OCI-LY1 (cell line): ENCODE measurements around the gene SFT2D2.

Experiments
- H2AFZ ChIP-seq: fragments of 200-600 bp; sonication (generic), shearing (Covaris generic); 2 replicates; pipeline ENCODE4 v1.6.0; 2014; ENCODE audit warnings: antibody characterized with exemption, mild to moderate bottlenecking, low read length
- H3F3A ChIP-seq: fragments of 200-600 bp; sonication (generic), shearing (Covaris generic); 2 replicates; pipeline ENCODE4 v1.6.0; 2014; ENCODE audit warnings: mild to moderate bottlenecking, antibody characterized with exemption, low read length, moderate library complexity; ENCODE audit not compliant: insufficient read depth
- H3K27ac ChIP-seq: fragments of 200-600 bp; sonication (generic); 2 replicates; pipeline ENCODE4 v1.5.1; 2014; ENCODE audit warnings: low read length, mixed run types, mild to moderate bottlenecking, low read depth; ENCODE audit not compliant: poor library complexity, severe bottlenecking
- H3K27me3 ChIP-seq: fragments of 200-600 bp; sonication (generic); 2 replicates; pipeline ENCODE4 v1.6.0; 2014; ENCODE audit warnings: antibody characterized with exemption, mild to moderate bottlenecking, low read length, moderate library complexity; ENCODE audit not compliant: insufficient read depth
- H3K36me3 ChIP-seq: fragments of 200-600 bp; sonication (generic); 2 replicates; pipeline ENCODE4 v1.6.1; 2014; ENCODE audit warnings: mild to moderate bottlenecking, antibody characterized with exemption, low read length, moderate library complexity, mixed read lengths; ENCODE audit not compliant: insufficient read depth
- H3K4me1 ChIP-seq: fragments of 200-600 bp; sonication (generic); 2 replicates; pipeline ENCODE4 v1.5.1; 2014; ENCODE audit warnings: mild to moderate bottlenecking, low read length, moderate library complexity; ENCODE audit not compliant: insufficient read depth, severe bottlenecking
- H3K4me2 ChIP-seq: fragments of 200-600 bp; sonication (generic), shearing (Covaris generic); 2 replicates; pipeline ENCODE4 v1.6.1; 2014; ENCODE audit warnings: low read length
- H3K4me3 ChIP-seq: fragments of 200-600 bp; sonication (generic); 2 replicates; pipeline ENCODE4 v1.5.1; 2014; ENCODE audit warnings: low read length, low read depth, mild to moderate bottlenecking, mixed read lengths; ENCODE audit not compliant: poor library complexity, severe bottlenecking
- H3K79me2 ChIP-seq: fragments of 200-600 bp; shearing (Covaris generic); 2 replicates; pipeline ENCODE4 v1.6.1; 2016; ENCODE audit warnings: mixed run types, low read length, mixed read lengths; ENCODE audit not compliant: insufficient read depth
- H3K9ac ChIP-seq: fragments of 200-600 bp; sonication (generic), shearing (Covaris generic); 2 replicates; pipeline ENCODE4 v1.6.1; 2014; ENCODE audit warnings: mild to moderate bottlenecking, low read length, mixed read lengths
- H3K9me2 ChIP-seq: fragments of 200-600 bp; sonication (generic), shearing (Covaris generic); 2 replicates; pipeline ENCODE4 v1.6.1; 2014; ENCODE audit warnings: low read depth, mild to moderate bottlenecking, low read length, mixed read lengths
- H3K9me3 ChIP-seq: fragments of 200-600 bp; shearing (Covaris generic); 2 replicates; pipeline ENCODE4 v1.6.1; 2014; ENCODE audit warnings: low read length, mixed read lengths
- H4K20me1 ChIP-seq: fragments of 200-600 bp; sonication (generic), shearing (Covaris generic); 2 replicates; pipeline ENCODE4 v1.6.0; 2016; ENCODE audit warnings: mild to moderate bottlenecking, low read length; ENCODE audit not compliant: insufficient read depth
- EZH2 ChIP-seq: fragments of 200-600 bp; sonication (generic), shearing (Covaris generic); IDR thresholded peaks from 2 replicates; pipeline ENCODE4 v1.8.0; 2017; ENCODE audit warnings: borderline replicate concordance, mixed run types, mild to moderate bottlenecking, antibody characterized with exemption, low read length, moderate library complexity, mixed read lengths
- TF ChIP-seq, protein P1 (sequence below): fragments of 200-600 bp; sonication (generic), shearing (Covaris generic); IDR thresholded peaks from 2 replicates; pipeline ENCODE4 v1.5.1; 2017; ENCODE audit warnings: mild to moderate bottlenecking, antibody characterized with exemption, low read length, moderate library complexity, mixed read lengths

Gene SFT2D2

GRCh38 chr1:168221275-168221674 lies 4.5 kb upstream of the SFT2D2 start:
- H4K20me1 ChIP-seq = no peaks in the 10 kb centered on the region
- H3K9me3 ChIP-seq = no peaks in the 10 kb centered on the region
- peaks cover 13% of the 10 kb centered on the region for H3K4me1 ChIP-seq
- no peak overlapping the region for H3K4me2 ChIP-seq
- H3K79me2 ChIP-seq = peaks cover 3% of the 10 kb centered on the region
- no peaks in the 10 kb centered on the region for H3F3A ChIP-seq
- H3K36me3 ChIP-seq = no peaks in the 10 kb centered on the region
- TF ChIP-seq, protein P1, sequence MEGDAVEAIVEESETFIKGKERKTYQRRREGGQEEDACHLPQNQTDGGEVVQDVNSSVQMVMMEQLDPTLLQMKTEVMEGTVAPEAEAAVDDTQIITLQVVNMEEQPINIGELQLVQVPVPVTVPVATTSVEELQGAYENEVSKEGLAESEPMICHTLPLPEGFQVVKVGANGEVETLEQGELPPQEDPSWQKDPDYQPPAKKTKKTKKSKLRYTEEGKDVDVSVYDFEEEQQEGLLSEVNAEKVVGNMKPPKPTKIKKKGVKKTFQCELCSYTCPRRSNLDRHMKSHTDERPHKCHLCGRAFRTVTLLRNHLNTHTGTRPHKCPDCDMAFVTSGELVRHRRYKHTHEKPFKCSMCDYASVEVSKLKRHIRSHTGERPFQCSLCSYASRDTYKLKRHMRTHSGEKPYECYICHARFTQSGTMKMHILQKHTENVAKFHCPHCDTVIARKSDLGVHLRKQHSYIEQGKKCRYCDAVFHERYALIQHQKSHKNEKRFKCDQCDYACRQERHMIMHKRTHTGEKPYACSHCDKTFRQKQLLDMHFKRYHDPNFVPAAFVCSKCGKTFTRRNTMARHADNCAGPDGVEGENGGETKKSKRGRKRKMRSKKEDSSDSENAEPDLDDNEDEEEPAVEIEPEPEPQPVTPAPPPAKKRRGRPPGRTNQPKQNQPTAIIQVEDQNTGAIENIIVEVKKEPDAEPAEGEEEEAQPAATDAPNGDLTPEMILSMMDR = no peak
- TF ChIP-seq EZH2 = no peak
- no peak overlapping the region for H3K9ac ChIP-seq
- no peaks in the 10 kb centered on the region; the same call in 1 of the 2 replicates for H3K27me3 ChIP-seq
- no peak overlapping the region for H2AFZ ChIP-seq
- H3K4me3 ChIP-seq = no peak overlapping the region
- no peak overlapping the region for H3K27ac ChIP-seq
- H3K9me2 ChIP-seq = no peaks in the 10 kb centered on the region

DNA sequence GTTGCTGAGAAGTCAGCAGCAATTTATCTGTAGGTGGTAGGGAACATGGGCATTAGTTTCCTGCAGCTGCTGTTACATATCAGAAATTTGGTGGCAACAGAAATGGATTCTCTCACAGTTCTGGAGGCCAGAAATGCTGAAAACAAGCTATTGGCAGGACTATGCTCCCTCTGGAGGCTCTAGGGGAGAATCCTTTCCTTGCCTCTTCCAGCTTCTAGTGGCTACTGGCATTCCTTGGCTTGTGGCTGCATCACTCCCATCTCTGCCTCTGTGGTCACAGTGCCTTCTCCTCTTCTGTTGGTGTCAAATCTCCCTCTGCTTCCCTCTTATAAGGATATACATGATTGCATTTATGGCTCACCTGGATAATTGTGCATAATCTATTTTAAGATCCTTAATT lies 2.5 kb upstream of the SFT2D2 start:
- no peak overlapping the region for H2AFZ ChIP-seq
- H3K9me2 ChIP-seq = no peaks in the 10 kb centered on the region
- no peaks in the 10 kb centered on the region; the same call in 1 of the 2 replicates for H3K27me3 ChIP-seq
- H3K4me2 ChIP-seq = no peak overlapping the region
- no peaks in the 10 kb centered on the region for H3K9me3 ChIP-seq
- no peak overlapping the region for H3K27ac ChIP-seq
- no peaks in the 10 kb centered on the region for H4K20me1 ChIP-seq
- no peak overlapping the region for H3K4me3 ChIP-seq
- peaks cover 27% of the 10 kb centered on the region for H3K4me1 ChIP-seq
- H3K79me2 ChIP-seq = peaks cover 23% of the 10 kb centered on the region
- no peaks in the 10 kb centered on the region for H3F3A ChIP-seq
- H3K9ac ChIP-seq = no peak overlapping the region
- H3K36me3 ChIP-seq = no peaks in the 10 kb centered on the region
- no peak for TF ChIP-seq EZH2
- TF ChIP-seq, protein P1 = no peak

DNA sequence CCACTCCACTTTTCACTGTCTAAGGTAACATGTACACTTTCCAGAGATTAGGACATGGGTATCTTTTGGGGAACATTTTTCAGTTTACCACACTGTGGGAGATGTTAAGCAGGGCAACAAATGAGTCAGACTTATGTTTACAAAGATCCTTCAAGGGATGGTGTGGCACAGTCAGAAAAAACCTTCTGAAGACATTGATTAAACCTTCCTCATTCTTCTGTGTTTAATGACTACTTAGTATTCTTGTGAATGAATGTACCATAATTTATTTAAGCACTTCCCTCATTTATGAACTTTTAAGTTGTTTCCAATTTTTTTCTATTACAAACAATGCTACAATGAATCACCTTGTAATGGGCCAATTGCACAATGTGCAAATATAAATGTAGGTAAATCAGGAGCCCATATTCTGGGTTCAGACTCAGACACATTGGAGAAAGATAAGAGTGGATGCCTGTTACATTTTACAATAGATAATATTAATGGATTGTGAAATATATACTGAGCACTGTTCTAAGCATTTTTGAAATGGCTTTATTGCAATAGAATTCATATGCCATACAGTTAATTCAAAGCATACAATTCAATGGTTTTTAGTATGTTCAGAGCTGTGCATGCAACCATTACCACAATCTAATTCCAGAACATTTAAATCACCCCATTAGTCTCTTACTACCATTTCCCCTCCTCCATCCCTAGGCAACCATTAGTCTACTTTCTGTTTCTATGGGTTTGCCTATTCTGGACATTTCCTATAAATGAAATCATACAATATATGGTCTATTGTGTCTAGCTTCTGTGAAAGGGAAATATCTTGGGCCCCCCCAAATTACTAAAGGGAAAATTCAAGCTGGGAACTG lies 1.9 kb upstream of the SFT2D2 start:
- Histone ChIP-seq H3K9me2 (no peaks in the 10 kb centered on the region), H3K36me3 (no peaks in the 10 kb centered on the region), H4K20me1 (no peaks in the 10 kb centered on the region), H3K9ac (no peak overlapping the region), H3K79me2 (peaks cover 29% of the 10 kb centered on the region), H3K9me3 (no peaks in the 10 kb centered on the region), H3K4me1 (peaks cover 33% of the 10 kb centered on the region), H3K27me3 (no peaks in the 10 kb centered on the region; the same call in 1 of the 2 replicates), H3K4me3 (no peak overlapping the region), H3K4me2 (no peak overlapping the region), H3F3A (no peaks in the 10 kb centered on the region), H3K27ac (no peak overlapping the region), H2AFZ (no peak overlapping the region)
- TF ChIP-seq, protein P1 = no peak
- no peak for TF ChIP-seq EZH2
